Measurements from ENCODE around the gene NFIA. TPM values are rescaled to one million over a fixed set of nuclear protein-coding genes. Genes with fewer than 3 reads are reported as not detected.

The NFIA gene
- total and polyA plus RNA-seq, 10 of the 15 experiments (the other 5 are each of a cell fraction or from before 2014, with no cell fraction given) = 0.10 to 0.16 TPM; not detected in 8

DNA sequence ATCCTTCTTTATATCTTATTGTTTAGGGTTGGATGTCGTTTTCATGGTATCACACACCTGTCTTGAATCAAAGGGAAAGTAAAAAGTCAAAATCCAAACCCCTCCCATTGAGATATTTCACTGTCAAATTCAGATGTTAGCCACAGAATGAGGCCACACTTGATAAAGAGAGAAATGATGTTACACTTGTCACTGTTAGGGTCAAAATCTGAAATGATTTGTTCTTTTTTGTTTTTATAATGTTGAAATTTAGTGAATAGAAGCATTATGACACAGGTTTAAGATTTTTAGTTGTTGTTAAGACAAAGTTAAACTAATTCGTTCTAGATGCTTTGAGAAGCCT, 13.1 kb downstream of the NFIA start:
- ATAC-seq (no peak), DNase-seq (ENCODE audit: low read depth, low spot score) (no peak), FAIRE-seq (no peak)
- intact Hi-C loops (cut with micrococcal nuclease; ENCODE audit: unreplicated experiment) (no loop called here), in situ Hi-C loops (cut with MboI) (no loop called here)
- Histone ChIP-seq H3K27me3 (replicated peaks in 1 of 2; ENCODE audit: control insufficient read depth in 2 of 2, insufficient read depth in 2 of 2, low read length in 1 of 2) (peaks cover 0 to 5% of the 10 kb centered on the region in 2 experiments; a peak in 1 of 4 replicates), H3K4me3 (no peak overlapping the region), H3K79me2 (ENCODE audit: control insufficient read depth, insufficient read depth, low read length) (no peaks in the 10 kb centered on the region), H3K9ac (ENCODE audit: control insufficient read depth, insufficient read depth, low read length) (no peak overlapping the region), H3K36me3 (ENCODE audit: control insufficient read depth in 2 of 2, insufficient read depth in 2 of 2, low read length in 1 of 2) (no peaks in the 10 kb centered on the region), H2AFZ (ENCODE audit: control insufficient read depth, low read depth, low read length) (no peak overlapping the region), H3K27ac (ENCODE audit: control insufficient read depth, insufficient read depth) (no peak overlapping the region), H3K4me1 (ENCODE audit: control insufficient read depth, insufficient read depth, low read length) (no peaks in the 10 kb centered on the region), H3K9me3 (replicated peaks; ENCODE audit: control insufficient read depth, insufficient read depth, low read length) (no peaks in the 10 kb centered on the region), H4K20me1 (ENCODE audit: control insufficient read depth, insufficient read depth) (no peaks in the 10 kb centered on the region), H3K4me2 (ENCODE audit: control insufficient read depth, insufficient read depth) (no peak overlapping the region)
- RAD21 ChIA-PET (ENCODE audit: unreplicated experiment) = no interaction called here
- POLR2A ChIA-PET = no interaction called here
- BruUV-seq (replicated peaks) = no TSS peak
- WGBS (ENCODE audit: insufficient coverage, insufficient replicate concordance, low lambda C conversion rate, missing lambda C conversion rate) = 0% methylated on average over 2 of the region's 2 CpGs
- CTCF ChIA-PET = no interaction called here
- SMC1A ChIA-PET (ENCODE audit: uncharacterized antibody, unreplicated experiment) = no interaction called here
- no peak for TF ChIP-seq CREB1 (IDR thresholded peaks at IDR 0.05; ENCODE audit: low read depth)
- TF ChIP-seq TARDBP (IDR thresholded peaks at IDR 0.05; ENCODE audit: borderline replicate concordance) = no peak
- TF ChIP-seq, protein P1, sequence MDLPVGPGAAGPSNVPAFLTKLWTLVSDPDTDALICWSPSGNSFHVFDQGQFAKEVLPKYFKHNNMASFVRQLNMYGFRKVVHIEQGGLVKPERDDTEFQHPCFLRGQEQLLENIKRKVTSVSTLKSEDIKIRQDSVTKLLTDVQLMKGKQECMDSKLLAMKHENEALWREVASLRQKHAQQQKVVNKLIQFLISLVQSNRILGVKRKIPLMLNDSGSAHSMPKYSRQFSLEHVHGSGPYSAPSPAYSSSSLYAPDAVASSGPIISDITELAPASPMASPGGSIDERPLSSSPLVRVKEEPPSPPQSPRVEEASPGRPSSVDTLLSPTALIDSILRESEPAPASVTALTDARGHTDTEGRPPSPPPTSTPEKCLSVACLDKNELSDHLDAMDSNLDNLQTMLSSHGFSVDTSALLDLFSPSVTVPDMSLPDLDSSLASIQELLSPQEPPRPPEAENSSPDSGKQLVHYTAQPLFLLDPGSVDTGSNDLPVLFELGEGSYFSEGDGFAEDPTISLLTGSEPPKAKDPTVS (IDR thresholded peaks at IDR 0.05; ENCODE audit: low read depth, low read length) = no peak
- no peak for TF ChIP-seq WRNIP1 (IDR thresholded peaks at IDR 0.05; ENCODE audit: borderline replicate concordance, low read depth, low read length)
- no peak for TF ChIP-seq BHLHE40 (IDR thresholded peaks at IDR 0.05; ENCODE audit: borderline replicate concordance in 1 of 2, low read depth in 2 of 2, low read length in 1 of 2)
- no peak for TF ChIP-seq NFYB (IDR thresholded peaks at IDR 0.05; ENCODE audit: insufficient read depth, low read depth, low read length)
- TF ChIP-seq RAD21 (IDR thresholded peaks at IDR 0.05; ENCODE audit: insufficient read depth, low read depth, low read length) = no peak
- TF ChIP-seq EZH2 (IDR thresholded peaks at IDR 0.05; ENCODE audit: borderline replicate concordance, control insufficient read depth, low read depth, low read length) = no peak
- TF ChIP-seq CBFB (IDR thresholded peaks at IDR 0.05; ENCODE audit: low read depth) = no peak
- TF ChIP-seq ASH2L (IDR thresholded peaks at IDR 0.05; ENCODE audit: borderline replicate concordance, low read depth) = no peak
- no peak for TF ChIP-seq NFYA (IDR thresholded peaks at IDR 0.05; ENCODE audit: borderline replicate concordance, low read depth, low read length)
- TF ChIP-seq YY1 (IDR thresholded peaks at IDR 0.05; ENCODE audit: low read depth, low read length) = no peak

Measured in GM12878 (cell line).